GM21360 (cell line): ENCODE data around the gene MEPE.
"Not testable (repeated sequence)": the region's sequence is repeated elsewhere in the genome, so short reads cannot be mapped to it uniquely, and the experiment has no call there.

Experiments used
- ATAC-seq: cut with Tn5 transposase; IDR thresholded peaks from one replicate; pipeline ENCODE4 v1.9.1; 2021; ENCODE audit warnings: mild to moderate bottlenecking, moderate library complexity; ENCODE audit not compliant: unreplicated experiment

MEPE gene

DNA sequence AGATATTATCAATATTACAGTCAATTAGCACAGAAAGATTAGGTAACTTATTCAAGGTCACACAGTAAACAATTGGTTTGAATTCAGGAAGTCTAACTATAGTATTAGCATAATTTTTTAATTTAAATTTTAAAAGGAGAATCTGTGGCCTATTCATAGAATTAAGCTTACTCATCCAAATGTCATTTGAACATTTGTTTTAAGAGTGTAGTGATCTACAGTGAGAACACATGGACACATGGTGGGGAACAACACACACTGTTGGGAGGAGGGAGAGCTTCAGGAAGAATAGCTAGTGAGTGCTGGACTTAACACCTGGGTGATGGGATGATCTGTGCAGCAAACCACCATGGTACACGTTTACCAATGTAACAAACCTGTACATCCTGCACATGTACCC, 48.3 kb downstream of the MEPE start:
- no peak for ATAC-seq

GRCh38 chr4:87882321-87882720, 49.6 kb downstream of the MEPE start:
- ATAC-seq = no peak

GRCh38 chr4:87882861-87883260, 50.1 kb downstream of the MEPE start:
- no peak for ATAC-seq

GRCh38 chr4:87884976-87885549, 52.3 kb downstream of the MEPE start:
- no peak for ATAC-seq

GRCh38 chr4:87886083-87886482, 53.3 kb downstream of the MEPE start:
- ATAC-seq = no peak

DNA sequence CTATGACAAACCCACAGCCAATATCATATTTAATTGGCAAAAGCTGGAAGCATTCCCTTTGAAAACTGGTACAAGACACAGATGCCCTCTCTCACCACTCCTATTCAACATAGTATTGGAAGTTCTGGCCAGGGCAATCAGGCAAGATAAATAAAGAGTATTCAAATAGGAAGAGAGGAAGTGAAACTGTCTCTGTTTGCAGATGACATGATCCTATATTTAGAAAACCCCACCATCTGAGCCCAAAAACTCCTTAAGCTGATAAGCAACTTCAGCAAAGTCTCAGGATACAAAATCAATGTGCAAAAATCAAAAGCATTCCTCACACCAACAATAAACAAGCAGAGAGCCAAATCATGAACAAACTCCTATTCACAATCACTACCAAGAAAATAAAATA, 58.0 kb downstream of the MEPE start:
- ATAC-seq = not testable (repeated sequence)

DNA sequence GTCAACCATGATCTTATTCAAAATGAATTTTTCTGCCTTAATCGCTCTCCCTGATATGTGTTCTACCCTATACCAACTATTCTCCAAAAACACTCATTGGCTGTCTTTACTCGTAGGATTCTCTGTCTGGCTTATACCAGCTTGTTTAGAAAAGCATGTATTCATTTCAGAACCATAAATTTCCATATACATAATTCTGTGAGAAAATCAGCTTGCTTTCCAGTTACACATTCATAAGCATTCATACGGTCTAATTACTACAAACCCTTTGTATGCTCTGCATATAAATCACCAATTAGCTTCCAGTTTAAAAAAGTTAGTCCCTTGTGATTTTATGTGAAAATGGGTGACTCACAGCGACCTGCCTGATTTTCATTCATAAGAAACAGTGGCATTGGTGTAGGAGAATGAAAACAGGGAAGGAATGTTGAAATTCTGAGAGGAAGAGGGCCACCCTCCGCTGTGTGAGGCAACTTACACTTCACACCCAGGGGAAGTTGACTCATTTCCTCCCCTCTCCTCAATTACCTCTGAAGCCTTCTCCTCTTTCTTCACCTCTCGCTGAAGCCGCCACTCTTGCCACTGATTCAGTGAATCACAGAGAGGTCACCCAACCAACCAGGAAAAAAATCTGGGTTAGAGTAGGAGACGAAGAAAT, 63.3 kb downstream of the MEPE start:
- ATAC-seq = no peak
